ENCODE results near the gene PEAR1.

Gene PEAR1, protein sequence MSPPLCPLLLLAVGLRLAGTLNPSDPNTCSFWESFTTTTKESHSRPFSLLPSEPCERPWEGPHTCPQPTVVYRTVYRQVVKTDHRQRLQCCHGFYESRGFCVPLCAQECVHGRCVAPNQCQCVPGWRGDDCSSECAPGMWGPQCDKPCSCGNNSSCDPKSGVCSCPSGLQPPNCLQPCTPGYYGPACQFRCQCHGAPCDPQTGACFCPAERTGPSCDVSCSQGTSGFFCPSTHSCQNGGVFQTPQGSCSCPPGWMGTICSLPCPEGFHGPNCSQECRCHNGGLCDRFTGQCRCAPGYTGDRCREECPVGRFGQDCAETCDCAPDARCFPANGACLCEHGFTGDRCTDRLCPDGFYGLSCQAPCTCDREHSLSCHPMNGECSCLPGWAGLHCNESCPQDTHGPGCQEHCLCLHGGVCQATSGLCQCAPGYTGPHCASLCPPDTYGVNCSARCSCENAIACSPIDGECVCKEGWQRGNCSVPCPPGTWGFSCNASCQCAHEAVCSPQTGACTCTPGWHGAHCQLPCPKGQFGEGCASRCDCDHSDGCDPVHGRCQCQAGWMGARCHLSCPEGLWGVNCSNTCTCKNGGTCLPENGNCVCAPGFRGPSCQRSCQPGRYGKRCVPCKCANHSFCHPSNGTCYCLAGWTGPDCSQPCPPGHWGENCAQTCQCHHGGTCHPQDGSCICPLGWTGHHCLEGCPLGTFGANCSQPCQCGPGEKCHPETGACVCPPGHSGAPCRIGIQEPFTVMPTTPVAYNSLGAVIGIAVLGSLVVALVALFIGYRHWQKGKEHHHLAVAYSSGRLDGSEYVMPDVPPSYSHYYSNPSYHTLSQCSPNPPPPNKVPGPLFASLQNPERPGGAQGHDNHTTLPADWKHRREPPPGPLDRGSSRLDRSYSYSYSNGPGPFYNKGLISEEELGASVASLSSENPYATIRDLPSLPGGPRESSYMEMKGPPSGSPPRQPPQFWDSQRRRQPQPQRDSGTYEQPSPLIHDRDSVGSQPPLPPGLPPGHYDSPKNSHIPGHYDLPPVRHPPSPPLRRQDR

DNA sequence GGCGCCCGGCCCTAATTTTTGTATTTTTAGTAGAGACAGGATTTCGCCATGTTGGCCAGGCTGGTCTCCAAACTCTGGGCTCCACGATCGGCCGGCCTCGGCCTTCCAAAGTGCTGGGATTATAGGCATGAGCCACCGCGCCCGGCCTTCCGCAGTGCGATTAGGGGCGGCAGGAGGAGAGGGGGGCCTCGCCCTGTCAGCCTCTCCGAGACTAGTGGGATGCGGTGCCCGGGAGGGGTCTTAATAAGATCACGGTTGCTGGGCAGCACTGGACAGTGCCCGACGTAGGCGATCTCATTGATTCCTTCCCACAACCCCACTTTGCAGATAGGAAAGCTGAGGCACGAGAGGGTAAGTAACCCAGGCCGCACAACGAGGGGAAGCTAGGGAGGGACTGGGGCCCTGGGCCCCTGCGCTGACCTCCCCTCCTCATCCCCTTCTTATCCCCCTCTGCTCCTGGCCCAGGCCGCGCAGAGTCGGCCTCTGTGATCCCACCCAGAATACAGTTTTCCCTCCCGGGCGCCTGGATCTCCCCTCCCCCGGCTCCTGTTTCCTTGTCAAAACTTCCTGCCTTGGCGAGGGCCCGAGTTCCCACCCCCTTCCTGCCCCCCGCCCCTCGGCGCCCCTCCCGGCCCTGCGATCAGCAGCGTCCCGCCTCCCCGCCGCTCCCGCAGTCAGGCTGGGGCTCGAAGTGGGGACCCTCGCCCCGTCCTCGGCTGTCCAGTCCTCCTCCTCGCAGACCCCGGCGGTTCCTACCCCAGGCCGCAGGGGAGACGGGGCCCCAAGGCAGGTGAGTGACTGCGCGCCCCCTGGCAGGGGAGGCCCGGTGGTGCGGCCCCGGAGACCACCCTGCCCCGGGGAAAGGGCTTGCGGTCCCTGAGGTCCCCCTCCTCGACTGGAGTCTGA lies at the start of gene PEAR1:
TSS of gene PEAR1 (plus strand) at position 671 of the 906 bp plus-strand sequence. CDS start 10,209 bp downstream, outside the sequence.
- DNase-seq, result no peak

DNA sequence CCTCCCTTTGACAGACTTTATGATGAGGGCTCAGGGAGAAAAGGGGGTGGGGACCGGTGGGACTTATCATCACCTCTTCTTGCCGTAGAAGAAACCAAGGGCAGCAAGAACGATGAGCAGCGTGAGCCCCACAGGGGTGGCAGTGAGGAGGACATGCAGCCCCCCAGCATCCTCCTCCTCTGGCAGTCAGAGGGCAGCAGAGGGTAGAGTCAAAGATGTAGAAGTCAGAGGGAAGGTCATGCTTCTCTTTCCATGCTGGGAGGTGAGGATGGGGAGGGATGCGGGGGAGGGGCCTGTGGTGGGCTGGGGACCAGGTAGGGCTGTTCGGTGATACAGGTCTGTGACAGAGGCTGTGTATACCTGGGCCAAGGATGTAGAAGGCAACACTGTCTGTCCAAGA lies 49.4 kb upstream of the PEAR1 start:
- DNase-seq, result no peak

DNA sequence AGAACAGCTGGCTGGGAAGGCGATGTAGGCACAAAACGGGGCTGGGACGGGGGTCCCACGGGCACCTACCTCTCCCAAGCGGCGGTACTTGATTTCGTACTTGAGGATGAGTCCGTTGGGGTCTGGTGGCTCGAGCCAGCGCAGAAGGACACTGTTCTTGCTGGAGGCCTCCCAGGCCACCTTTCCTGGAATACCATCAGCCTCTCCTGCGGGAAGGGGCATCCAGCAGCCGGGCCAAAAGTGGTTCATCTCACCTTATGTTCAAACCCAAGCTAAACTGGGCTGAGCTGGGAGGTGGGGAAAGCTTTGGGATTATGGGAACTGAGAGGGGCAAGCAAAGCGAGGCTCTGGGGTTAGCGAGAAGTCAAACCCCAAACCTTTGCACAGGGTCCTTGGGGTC lies 48.9 kb upstream of the PEAR1 start:
- no peak for DNase-seq

DNA sequence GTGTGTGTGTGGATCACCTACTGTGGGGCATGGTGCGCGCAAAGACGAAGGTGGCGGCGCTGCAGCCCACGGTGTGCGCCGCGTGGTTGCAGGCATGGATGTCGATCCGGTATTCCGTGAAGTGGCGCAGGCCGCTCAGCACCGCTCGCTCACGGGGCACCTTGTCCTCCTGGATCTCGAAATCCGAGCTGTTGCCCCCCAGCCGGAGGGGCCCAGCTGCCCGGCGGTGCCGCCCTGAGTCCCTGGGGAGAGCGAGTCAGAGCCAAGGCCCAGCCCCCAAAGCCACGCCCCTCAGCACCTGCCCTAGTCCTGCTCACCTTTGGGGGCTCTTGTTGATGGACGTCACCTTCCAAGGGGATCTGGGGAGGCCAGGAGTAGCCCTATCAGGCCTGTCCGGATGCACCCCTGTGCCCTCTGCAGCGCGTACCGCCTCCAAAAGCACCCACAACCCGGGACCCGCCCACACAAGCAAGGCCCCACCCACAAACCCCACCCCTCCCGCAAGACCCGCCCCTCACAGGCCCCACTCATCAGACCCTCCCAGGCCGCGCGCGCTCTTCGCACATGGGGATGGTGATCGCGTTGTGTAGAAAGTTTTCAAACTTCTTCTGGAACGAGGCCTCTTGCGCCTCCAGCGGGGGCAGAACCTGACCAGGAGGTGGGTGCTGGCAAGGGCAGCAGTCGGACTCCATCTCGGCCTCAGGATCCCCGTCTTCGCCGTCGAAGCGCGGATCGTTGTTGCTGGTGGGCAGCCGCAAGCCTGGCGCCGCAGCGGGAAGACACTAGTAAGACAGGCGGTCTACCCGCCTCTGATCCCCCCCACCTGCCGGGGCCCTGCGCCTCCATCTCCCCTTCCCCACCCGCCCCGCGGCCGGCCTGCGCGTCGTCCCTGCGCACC lies 48.2 kb upstream of the PEAR1 start:
- DNase-seq, result no peak

DNA sequence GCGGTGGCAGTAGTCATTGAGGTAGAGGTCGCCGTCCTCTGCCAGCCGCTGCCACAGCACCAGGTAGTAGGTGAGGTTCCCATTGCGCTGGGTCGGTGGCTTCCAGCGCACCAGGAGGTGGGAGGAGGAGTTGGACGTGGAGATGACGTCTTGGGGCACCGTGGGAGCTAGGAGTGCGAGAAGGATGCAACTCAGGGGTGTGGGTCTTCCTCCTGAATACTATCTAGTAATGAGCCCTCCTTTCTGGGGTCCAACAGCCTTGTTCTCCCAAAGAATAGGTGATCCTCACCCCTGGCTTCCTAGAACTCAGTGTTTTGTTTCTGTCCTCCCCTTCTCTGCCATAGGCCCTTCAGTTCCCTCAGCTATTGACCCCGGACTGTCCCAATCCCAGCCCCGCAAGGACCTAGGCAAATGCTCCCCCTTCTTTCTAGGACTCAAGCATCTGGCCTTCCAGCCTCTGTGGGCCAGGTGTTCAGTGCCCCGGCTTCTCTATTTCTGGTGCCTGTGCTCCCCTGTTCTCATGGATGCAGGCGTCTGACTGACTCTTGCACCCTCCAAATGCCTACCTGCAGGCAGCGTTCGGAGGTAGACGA lies 47.5 kb upstream of the PEAR1 start:
- no peak for DNase-seq

DNA sequence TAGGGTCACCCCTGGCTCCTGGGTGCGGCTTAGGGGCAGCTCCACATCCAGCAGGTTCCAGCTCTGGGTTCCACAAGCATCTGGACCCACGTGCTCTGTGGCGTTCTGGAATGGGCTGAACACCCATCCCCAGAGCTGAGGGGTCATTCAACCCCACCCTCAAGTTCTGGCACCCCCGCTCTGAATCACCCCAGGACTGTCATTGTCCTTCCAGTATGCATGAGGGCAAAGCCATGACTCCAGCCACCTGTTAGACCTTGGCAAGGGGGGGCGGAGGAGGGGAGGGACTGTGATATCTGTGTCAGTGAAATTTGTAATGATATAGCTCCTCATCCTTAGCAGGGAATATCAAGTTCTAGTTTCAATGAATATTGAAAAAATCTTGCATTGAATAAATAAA lies 46.9 kb upstream of the PEAR1 start:
- DNase-seq, result no peak

DNA sequence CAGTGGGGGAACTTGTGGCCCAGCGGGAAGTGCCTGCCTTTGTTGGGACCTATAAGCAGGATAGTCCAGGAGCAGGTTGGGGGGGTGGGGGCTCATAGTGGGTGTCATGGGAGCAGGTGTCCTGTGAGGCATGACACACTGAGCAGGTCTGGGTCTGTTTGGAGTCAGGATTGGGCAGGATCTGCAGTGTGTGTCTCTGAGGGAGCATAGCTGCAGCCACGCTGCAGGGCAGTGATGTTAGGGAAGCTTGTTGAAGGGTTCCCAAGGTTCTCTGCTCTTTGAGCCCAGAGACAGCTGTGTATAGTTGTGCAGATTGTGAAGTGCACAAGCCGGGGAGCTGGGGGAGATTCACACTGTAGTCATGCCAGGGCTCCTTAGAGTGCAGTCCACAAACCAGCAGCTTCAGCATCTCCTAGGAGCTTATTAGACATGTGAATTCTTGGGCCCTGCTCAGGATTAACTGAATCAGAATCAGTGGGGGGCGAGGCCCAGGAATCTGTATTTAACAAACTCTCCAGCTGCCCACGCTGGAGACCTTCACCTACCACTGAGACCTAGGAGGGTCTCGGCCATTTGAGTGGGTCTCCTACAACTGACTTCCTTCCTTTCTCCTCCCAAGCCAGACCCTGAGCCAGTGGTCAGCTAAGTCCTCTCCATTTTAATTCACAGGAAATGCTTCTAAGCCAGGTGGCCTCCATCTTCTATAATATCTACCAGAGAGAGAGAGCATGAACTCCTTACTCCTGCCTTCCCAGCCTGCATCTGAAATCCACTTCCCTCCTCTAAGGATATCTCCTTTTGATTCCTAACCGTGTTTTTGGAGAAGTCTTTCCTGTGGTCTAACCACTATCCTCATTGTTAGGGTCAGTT lies 45.7 kb upstream of the PEAR1 start:
- no peak for DNase-seq

DNA sequence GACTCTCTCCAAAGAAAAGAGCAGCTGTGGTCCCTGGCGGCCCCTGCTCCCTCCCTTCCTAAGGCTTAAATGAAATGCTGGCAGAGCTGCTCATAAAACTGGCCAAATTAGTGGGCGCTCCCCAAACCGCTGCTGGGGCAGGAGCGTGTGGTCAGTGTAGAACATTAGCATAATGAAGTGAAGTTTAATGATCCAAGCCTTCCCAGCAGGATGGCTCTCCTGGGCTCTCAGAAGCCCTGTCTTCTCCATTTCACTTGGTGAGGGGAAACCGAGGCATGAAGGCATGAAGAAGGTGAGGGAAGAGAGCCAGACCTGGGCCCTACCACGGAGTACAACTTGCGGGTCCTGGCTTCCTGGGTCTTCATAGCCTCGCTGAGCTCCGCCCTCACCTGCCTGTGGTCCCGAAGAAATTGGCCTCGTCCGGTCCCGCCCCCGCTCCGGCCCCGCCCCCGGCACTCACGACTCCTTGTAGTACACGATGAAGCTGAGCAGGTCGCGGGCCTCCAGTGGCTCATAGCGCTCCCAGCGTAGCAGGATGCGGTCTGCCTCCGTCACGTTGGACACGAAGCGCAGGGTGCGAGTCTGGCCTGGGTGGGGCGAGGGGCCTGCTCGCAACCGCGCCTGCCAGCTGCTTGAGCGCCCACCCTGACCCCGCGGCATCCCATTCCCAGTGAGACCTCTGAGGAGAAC lies 44.9 kb upstream of the PEAR1 start:
- DNase-seq, result no peak

DNA sequence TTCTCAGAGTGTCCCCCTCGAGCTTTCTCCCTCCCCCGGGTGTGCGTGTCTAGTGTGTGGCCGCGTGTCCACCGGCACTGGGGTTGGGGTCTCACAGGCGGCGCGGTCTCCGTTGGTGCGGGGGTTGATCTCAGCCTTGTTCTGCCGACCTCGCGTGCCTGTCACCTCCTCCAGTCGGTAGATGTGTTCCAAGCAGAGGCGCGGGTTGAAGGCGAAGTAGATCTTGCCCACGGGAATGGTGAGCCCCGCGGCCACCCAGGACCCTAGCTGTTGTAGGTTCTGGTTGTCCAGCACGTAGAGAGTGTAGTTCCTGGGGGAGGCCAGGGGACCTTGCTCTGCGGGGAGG lies 44.4 kb upstream of the PEAR1 start:
- DNase-seq, result no peak

DNA sequence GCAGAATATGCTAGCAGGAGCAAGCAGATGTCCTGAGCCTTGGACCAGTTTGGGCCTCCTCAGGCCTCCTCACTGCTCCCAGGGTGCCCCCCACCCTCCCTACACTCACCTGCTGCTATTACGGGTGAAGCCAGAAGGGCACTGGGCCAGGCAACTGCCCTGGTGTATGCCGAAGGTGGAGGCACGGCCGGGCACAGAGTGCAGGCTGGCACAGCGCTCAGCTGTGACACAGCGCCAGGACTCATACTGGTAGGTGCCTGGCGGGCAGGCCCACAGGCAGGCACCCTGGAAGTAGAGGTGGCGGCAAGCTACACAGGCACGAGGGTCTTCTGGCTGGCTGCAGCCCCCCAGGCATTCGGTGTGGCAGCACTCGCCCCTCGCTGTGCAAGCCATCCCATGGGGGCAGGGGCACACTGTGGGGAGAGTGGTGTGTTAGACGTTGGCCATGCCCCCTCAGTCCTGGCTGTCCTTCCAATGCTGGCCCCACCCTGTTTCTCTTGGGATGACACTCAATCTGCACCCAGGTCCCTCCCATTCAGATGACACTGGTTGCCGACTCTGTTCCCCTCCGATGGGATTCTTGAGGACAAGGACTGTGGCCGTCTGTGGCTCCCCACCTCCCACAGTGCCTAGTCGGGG lies 41.6 kb upstream of the PEAR1 start:
- peak; percentile 43 for DNase-seq

DNA sequence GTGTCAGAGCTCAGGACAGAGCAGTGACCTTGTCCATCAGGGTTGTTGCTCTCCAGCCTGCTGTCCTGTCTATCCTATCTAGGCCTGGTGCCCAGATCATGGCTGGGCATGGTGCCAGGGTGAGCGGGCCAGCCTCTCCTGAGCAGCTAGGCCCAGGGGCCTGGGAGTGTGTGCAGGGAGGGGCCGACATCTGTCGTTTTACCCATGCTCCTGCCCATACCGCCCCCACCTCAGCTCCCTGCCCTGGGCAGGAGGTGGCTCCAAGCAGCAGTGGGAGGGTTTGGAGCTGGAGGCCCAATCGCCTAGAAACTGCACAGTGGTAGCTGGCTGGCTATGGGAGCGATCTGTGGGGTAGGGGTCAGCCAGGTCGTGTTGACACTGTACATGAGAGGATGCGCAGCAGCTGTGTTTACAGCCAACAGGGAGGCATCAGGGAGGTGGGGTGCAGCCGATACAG lies 41.1 kb upstream of the PEAR1 start:
- peak; percentile 98 for DNase-seq

DNA sequence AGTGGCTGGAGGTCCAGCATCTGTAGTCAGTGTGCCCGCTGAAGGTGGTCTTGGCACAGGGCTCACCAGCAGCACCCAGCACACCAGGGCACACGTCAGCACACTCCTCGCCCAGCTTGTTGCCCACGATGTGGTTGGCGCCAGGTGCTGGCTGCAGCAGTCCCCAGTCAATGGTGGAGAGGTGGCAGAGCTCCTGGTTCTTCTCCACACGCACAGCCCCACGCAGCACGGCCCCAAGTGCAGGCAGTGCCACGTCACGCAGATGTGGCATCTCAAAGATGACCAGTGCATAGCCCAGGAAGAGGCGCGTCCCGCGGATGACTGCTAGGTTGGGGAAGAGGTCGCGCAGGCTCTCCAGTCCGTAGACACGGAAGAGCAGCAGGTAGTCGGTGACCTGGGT lies 39.8 kb upstream of the PEAR1 start:
- no peak for DNase-seq

DNA sequence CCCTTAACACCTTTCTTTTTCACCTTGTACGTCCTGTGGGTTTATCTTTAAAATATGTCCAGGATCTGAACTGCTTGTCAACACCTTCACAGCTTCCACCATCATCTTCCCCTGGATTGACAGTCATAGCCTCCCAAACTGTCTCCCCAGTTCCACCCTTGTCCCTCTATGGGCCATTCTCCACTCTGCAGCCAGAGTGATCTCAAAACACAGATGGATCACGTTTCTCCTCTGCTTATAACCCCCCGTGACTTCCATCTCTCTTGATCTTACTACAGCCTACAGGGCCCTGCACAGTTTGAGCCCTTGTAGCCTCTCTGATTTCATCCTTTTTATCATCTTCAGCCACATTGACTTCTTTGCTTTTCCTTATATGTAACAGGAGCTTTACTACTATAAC lies 38.9 kb upstream of the PEAR1 start:
- no peak for DNase-seq

DNA sequence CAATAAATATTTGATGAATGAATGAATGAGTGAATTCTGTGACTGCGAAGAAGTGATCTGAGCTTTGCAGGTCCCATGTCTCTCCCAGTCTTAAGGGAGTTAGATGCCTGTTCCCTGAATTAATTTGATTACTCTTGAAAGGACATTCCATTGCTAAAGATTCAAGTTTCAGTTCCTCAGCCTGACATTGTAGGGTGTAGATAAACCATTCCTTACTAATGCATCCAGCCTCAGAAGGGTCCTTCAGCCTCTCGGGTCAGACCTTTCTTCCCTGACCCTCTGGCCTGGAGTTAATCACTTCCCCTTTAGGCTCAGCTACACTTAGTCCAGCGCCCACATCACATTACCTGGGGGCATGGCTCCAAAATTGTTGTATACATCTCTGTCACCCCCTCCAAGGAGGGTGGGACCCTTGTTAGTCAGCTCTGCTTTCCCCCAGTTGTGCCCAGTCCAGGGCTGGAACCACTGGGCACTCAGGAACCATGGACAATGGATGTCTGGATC lies 37.2 kb upstream of the PEAR1 start:
- no peak for DNase-seq

DNA sequence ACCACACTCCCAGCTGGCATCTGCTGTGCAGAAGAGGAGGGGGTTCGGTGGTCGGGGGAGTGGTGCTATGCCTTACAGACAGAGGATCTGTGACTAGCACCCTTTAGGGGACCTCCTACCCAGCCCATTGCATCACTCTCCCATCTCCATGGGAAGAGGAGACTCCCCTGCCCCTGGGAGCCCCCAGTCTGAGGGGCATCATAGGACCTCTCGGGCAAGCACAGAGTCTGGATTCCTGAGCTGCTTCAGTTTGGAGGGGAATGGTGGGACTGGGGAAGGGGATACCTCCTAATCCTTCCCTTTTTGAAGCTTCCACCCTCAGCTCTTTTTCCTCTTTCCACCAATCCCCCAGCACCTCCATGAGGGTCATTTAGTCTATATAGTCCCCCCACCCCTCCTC lies 36.0 kb upstream of the PEAR1 start:
- DNase-seq, result no peak

DNA sequence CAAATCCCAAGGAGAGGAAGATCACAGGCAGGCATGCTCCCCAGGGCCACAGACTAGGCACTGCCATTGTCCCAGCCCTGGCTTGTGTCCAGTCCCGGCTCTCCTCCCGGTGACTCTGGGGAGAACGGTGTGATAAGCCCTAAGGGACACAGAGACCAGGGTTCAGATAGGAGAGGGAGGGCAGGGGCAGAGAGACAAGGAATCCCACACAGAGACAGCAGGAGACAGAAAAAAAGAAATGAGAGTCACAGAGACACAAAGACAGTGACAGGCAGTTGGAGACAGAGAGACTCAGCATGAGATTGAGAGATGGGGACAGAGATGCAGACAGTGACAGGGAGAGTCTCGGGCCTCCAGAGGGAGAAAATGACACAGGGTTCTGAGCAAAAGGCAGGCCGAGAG lies 35.0 kb upstream of the PEAR1 start:
- no peak for DNase-seq

DNA sequence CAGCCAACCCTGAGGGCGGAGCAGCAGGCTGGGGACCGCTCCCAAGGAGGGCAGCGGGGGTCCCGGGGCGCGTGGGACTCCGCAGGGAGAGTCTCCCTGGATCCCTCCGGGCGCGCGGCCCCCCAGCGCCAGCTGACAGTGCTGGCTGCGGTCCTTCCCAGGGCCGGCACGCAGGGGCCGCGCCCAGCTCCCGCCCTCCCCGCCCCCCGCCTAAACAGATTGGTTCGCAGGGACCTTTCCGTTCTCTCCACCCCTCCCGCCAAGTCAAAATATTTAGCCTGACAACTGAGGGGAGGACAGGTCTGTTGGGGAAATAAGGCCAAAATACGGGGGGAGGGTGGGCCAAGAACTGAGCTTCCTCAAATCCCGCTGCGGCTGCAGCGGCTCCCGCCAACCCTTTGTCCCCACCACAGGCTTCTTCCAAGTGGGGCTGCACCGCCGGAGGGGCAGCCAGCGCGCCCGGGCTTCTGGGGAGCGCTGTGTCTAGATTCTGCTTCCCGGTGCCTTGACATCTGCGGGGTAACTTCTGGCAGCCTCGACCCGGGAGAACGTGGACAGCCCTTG lies 34.5 kb upstream of the PEAR1 start, which contains the start of gene INSRR:
TSS of gene INSRR (minus strand) at position 159 of the 564 bp plus-strand sequence. CDS start 496 bp downstream, outside the sequence.
- DNase-seq, result no peak

DNA sequence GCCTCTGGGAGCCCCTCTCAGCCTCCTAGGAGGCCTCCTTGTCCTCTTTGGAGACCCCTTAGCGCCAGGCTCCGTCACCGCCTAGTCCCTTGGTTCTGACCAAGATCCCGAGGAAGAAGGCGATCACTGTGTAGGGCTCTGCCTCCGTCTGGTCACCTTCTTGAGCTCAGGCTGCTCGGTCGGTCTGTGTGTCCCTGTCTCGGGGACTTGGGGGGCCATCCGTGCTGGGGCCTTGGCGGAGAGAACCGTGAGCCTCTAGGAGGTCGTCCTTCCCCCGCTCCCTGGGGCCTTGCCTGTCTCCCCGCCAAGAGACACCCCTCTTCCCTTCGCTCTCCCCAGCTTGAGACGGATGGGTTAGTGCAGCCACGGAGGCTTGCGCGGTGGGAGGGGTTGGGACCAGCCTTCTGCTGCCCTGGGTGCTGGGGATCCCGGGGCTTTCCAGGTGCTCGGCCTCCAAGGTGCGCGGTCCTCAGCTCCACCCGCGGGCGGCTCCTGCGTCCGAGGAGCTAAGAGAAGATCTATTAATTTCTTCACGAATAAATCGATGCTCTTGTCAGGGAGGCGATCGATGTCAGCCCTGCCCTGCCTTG lies 33.9 kb upstream of the PEAR1 start:
- no peak for DNase-seq

Measured in NCI-H1092 (cell line).